ENCODE data around the gene CNTN4. TPM values are rescaled to one million over a fixed set of nuclear protein-coding genes. Genes with fewer than 3 reads are reported as not detected.

Gene CNTN4
- total RNA-seq, 1 donor from 2014 or later = 37.5 TPM

DNA sequence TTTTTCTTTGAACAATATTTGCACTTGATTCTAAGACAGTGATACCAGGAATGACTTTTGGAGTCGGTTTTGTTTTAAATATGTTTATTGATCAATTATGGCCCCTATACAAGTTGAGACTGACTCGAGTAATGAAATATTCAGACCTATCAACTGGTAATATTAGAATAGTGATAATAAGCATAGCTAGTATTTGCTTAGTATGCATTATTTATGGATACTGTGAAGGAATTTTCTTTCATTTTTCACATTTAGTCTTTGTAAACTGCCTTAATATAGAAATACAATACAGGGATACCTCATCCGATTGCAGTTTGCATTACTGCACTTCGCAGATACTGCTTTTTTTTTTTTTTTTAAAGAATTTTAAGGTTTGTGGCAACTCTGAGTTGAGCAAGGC, 107.9 kb downstream of the CNTN4 start:
- intact Hi-C loops (cut with DNase I) = no loop called here

DNA sequence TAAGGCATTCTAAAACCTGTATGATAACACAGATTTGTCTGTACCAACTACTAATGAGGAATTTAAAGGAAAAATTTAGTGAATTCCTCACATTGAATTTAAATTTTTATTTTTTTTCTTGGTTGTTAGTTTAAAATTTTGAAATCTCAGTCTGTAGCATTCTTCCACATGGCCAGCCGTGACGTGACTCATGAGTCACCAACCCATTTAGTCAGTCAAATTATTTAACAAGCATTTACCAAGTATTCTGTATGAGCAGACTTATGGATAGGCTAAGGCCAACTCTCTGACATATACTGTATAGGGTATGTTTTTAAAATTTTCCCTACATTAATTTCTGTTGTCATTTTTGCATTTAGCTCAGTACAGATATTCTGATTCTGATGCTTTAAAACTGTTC, 112.9 kb downstream of the CNTN4 start:
- Histone ChIP-seq H3K9me3 (no peaks in the 10 kb centered on the region), H3K4me1 (no peaks in the 10 kb centered on the region), H3K27ac (no peak overlapping the region), H3K4me3 (no peak overlapping the region), H3K36me3 (no peaks in the 10 kb centered on the region), H3K27me3 (no peaks in the 10 kb centered on the region)
- TF ChIP-seq, protein P1, sequence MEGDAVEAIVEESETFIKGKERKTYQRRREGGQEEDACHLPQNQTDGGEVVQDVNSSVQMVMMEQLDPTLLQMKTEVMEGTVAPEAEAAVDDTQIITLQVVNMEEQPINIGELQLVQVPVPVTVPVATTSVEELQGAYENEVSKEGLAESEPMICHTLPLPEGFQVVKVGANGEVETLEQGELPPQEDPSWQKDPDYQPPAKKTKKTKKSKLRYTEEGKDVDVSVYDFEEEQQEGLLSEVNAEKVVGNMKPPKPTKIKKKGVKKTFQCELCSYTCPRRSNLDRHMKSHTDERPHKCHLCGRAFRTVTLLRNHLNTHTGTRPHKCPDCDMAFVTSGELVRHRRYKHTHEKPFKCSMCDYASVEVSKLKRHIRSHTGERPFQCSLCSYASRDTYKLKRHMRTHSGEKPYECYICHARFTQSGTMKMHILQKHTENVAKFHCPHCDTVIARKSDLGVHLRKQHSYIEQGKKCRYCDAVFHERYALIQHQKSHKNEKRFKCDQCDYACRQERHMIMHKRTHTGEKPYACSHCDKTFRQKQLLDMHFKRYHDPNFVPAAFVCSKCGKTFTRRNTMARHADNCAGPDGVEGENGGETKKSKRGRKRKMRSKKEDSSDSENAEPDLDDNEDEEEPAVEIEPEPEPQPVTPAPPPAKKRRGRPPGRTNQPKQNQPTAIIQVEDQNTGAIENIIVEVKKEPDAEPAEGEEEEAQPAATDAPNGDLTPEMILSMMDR (IDR thresholded peaks at IDR 0.05) = no peak
- DNase-seq (ENCODE audit: low spot score in 2 of 2) = no peak
- intact Hi-C loops (cut with DNase I) = no loop called here

More for the DNA sequence above, 107.9 kb downstream of the CNTN4 start:
- no peak overlapping the region for H3K4me3 ChIP-seq
- H3K4me1 ChIP-seq = no peaks in the 10 kb centered on the region
- TF ChIP-seq, protein P1 (IDR thresholded peaks at IDR 0.05) = no peak
- H3K9me3 ChIP-seq = no peaks in the 10 kb centered on the region
- H3K36me3 ChIP-seq = no peaks in the 10 kb centered on the region
- H3K27ac ChIP-seq = no peak overlapping the region
- no peak for DNase-seq (ENCODE audit: low spot score in 2 of 2)
- H3K27me3 ChIP-seq = no peaks in the 10 kb centered on the region

- Histone ChIP-seq H3K4me1 (no peaks in the 10 kb centered on the region), H3K27ac (no peak overlapping the region), H3K36me3 (no peaks in the 10 kb centered on the region), H3K9me3 (no peaks in the 10 kb centered on the region), H3K27me3 (no peaks in the 10 kb centered on the region), H3K4me3 (no peak overlapping the region)
- no peak for DNase-seq (ENCODE audit: low spot score in 2 of 2)
- intact Hi-C loops (cut with DNase I) = no loop called here
- TF ChIP-seq, protein P1 (IDR thresholded peaks at IDR 0.05) = no peak
Measured at GRCh38 chr3:2212206-2212605, 113.5 kb downstream of the CNTN4 start.

DNA sequence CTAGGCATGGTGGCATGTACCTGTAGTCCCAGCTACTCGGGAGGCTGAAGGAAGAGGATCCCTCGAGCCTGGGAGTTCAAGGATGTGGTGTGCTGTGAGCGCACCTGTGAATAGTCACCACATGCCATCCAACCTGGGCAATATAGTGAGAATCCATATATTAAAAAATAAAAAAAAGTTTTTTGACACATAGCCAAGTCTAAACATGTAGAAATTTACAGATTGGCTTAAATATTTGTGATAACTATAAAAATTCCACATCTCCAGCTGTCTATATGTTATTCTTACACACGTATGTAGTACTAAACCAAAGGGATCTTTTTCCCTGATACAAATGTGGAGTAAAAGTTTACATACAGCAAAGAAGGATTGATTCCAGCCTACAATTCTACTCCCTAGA, 119.7 kb downstream of the CNTN4 start:
- TF ChIP-seq, protein P1 (IDR thresholded peaks at IDR 0.05) = no peak
- no peak overlapping the region for H3K27ac ChIP-seq
- H3K4me1 ChIP-seq = no peaks in the 10 kb centered on the region
- no peak overlapping the region for H3K4me3 ChIP-seq
- DNase-seq (ENCODE audit: low spot score in 2 of 2) = no peak
- no peaks in the 10 kb centered on the region for H3K9me3 ChIP-seq
- H3K36me3 ChIP-seq = no peaks in the 10 kb centered on the region
- H3K27me3 ChIP-seq = no peaks in the 10 kb centered on the region
- intact Hi-C loops (cut with DNase I) = no loop called here

- Histone ChIP-seq H3K4me1 (no peaks in the 10 kb centered on the region), H3K9me3 (no peaks in the 10 kb centered on the region), H3K4me3 (no peak overlapping the region), H3K27ac (no peak overlapping the region), H3K36me3 (no peaks in the 10 kb centered on the region), H3K27me3 (no peaks in the 10 kb centered on the region)
- TF ChIP-seq, protein P1 (IDR thresholded peaks at IDR 0.05) = no peak
- no peak for DNase-seq (ENCODE audit: low spot score in 2 of 2)
- intact Hi-C loops (cut with DNase I) = no loop called here
Measured at GRCh38 chr3:2218816-2219215, 120.2 kb downstream of the CNTN4 start.

GRCh38 chr3:2236203-2236602, 137.5 kb downstream of the CNTN4 start:
- Histone ChIP-seq H3K27ac (no peak overlapping the region), H3K4me3 (no peak overlapping the region), H3K4me1 (peaks cover 0 to 3% of the 10 kb centered on the region in 2 donors), H3K27me3 (no peaks in the 10 kb centered on the region), H3K36me3 (no peaks in the 10 kb centered on the region), H3K9me3 (no peaks in the 10 kb centered on the region)
- TF ChIP-seq, protein P1 (IDR thresholded peaks at IDR 0.05) = no peak
- intact Hi-C loops (cut with DNase I) = no loop called here
- no peak for DNase-seq (ENCODE audit: low spot score in 2 of 2)
